A673 (cell line): ENCODE measurements around the gene PID1. TPM values are rescaled to one million over a fixed set of nuclear protein-coding genes. Genes with fewer than 3 reads are reported as not detected.

Source experiments
- BruUV-seq: library from RNA; stranded (reverse); fragments of 400-500 nt; replicated peaks from 2 replicates; lab custom pipeline; 2021; lab: Mats Ljungman, UMichigan
- CTCF ChIA-PET: fragments of 300-600 bp; sonication (Branson Sonifier 250); formaldehyde crosslinking; loops from one replicate; lab custom pipeline; 2022; ENCODE audit warnings: antibody characterized with exemption; lab: Charles Lee
- POLR2A ChIA-PET: fragments of 300-600 bp; sonication (Branson Sonifier 250); formaldehyde crosslinking; loops from one replicate; lab custom pipeline; 2022; ENCODE audit warnings: antibody characterized with exemption; ENCODE audit not compliant: low non-redundant PET; lab: Charles Lee
- DNase-seq: peaks from one replicate; pipeline ENCODE4 v3.0.0-alpha.2; 2015; ENCODE audit warnings: low spot score
- H3K27ac ChIP-seq: fragments of 200-600 bp; sonication (generic); 2 replicates; pipeline ENCODE4 v1.5.1; 2016; ENCODE audit warnings: mixed run types, low read depth, mild to moderate bottlenecking, mixed read lengths, antibody characterized with exemption, low read length; ENCODE audit not compliant: poor library complexity, severe bottlenecking
- H3K27me3 ChIP-seq: fragments of 200-600 bp; sonication (generic); replicated peaks from 2 replicates; pipeline ENCODE4 v1.6.1; 2017; ENCODE audit warnings: mixed run types, low read depth, mild to moderate bottlenecking, mixed read lengths, antibody characterized with exemption, low read length; ENCODE audit not compliant: insufficient read depth, poor library complexity
- H3K36me3 ChIP-seq: fragments of 200-600 bp; sonication (generic); 2 replicates; pipeline ENCODE4 v1.6.1; 2016; ENCODE audit warnings: mixed run types, mild to moderate bottlenecking, mixed read lengths, antibody characterized with exemption, low read length; ENCODE audit not compliant: insufficient read depth, poor library complexity, severe bottlenecking
- H3K4me1 ChIP-seq: fragments of 200-600 bp; sonication (generic); 2 replicates; pipeline ENCODE4 v1.6.1; 2017; ENCODE audit warnings: mixed run types, mild to moderate bottlenecking, mixed read lengths, antibody characterized with exemption, low read length; ENCODE audit not compliant: insufficient read depth, poor library complexity, severe bottlenecking
- H3K4me3 ChIP-seq: fragments of 200-600 bp; sonication (generic); 2 replicates; pipeline ENCODE4 v1.5.1; 2016; ENCODE audit warnings: low read depth, mixed run types, mild to moderate bottlenecking, mixed read lengths, low read length; ENCODE audit not compliant: poor library complexity, severe bottlenecking
- H3K9me3 ChIP-seq: fragments of 200-600 bp; sonication (generic); 2 replicates; pipeline ENCODE4 v1.6.1; 2016; ENCODE audit warnings: mixed run types, low read depth, mild to moderate bottlenecking, mixed read lengths, antibody characterized with exemption, low read length; ENCODE audit not compliant: poor library complexity, severe bottlenecking
- EZH2 ChIP-seq: fragments of 200-600 bp; sonication (generic); IDR thresholded peaks from 2 replicates; pipeline ENCODE4 v1.6.1; 2017; ENCODE audit warnings: borderline replicate concordance, low read depth, mild to moderate bottlenecking, mixed read lengths, antibody characterized with exemption, low read length; ENCODE audit not compliant: poor library complexity, severe bottlenecking
- intact Hi-C: fragments of 100-400 bp; cut with micrococcal nuclease; formaldehyde crosslinking; loops from one replicate; pipeline ENCODE4 v1.10.0; 2022; ENCODE audit not compliant: unreplicated experiment
- total RNA-seq: library from RNA; stranded (reverse); gene quantifications from 2 replicates; pipeline ENCODE4 v1.2.3, GENCODE V29; 2021
- TF ChIP-seq, protein P1 (sequence below): fragments of 300-800, 200-600 bp; sonication (generic); conservative IDR thresholded peaks from 2 replicates; pipeline ENCODE4 v1.5.1; 2017; ENCODE audit warnings: low read depth, mild to moderate bottlenecking, antibody characterized with exemption, low read length, moderate library complexity, mixed read lengths

PID1 gene
- total RNA-seq, 1 experiment from 2014 or later = 1.5 TPM

DNA sequence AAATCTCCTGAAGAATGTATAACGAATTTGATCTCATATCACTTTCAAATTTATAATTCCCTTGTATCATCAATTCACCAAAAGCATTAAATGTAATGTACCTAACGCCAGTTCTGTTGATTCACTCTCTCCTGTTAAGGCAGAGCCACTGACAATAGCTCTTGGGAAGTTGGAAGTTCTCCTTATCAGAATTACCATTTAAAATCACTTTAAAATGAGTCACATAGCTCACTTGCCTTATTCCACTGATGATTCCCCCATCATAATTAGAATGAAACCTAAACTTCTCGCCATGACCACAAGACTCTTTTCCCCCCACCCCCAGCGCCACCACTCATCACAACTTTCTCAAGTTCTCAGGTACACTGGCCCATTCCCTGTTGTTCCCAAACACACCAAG lies 117.1 kb downstream of the PID1 start:
- ChIA-PET POLR2A (no interaction called here), CTCF (no interaction called here)
- Histone ChIP-seq H3K4me3 (no peak overlapping the region), H3K9me3 (no peaks in the 10 kb centered on the region), H3K27me3 (no peaks in the 10 kb centered on the region), H3K36me3 (no peaks in the 10 kb centered on the region), H3K4me1 (no peaks in the 10 kb centered on the region), H3K27ac (no peak overlapping the region)
- TF ChIP-seq, protein P1, sequence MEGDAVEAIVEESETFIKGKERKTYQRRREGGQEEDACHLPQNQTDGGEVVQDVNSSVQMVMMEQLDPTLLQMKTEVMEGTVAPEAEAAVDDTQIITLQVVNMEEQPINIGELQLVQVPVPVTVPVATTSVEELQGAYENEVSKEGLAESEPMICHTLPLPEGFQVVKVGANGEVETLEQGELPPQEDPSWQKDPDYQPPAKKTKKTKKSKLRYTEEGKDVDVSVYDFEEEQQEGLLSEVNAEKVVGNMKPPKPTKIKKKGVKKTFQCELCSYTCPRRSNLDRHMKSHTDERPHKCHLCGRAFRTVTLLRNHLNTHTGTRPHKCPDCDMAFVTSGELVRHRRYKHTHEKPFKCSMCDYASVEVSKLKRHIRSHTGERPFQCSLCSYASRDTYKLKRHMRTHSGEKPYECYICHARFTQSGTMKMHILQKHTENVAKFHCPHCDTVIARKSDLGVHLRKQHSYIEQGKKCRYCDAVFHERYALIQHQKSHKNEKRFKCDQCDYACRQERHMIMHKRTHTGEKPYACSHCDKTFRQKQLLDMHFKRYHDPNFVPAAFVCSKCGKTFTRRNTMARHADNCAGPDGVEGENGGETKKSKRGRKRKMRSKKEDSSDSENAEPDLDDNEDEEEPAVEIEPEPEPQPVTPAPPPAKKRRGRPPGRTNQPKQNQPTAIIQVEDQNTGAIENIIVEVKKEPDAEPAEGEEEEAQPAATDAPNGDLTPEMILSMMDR = no peak
- TF ChIP-seq EZH2 = no peak
- BruUV-seq = no TSS peak
- intact Hi-C loops = no loop called here
- no peak for DNase-seq

GRCh38 chr2:229153267-229153666 lies 117.8 kb downstream of the PID1 start:
- Histone ChIP-seq H3K27me3 (no peaks in the 10 kb centered on the region), H3K9me3 (no peaks in the 10 kb centered on the region), H3K4me3 (no peak overlapping the region), H3K4me1 (no peaks in the 10 kb centered on the region), H3K27ac (no peak overlapping the region), H3K36me3 (no peaks in the 10 kb centered on the region)
- CTCF ChIA-PET = no interaction called here
- TF ChIP-seq, protein P1 = no peak
- TF ChIP-seq EZH2 = no peak
- DNase-seq = no peak
- intact Hi-C loops = no loop called here
- POLR2A ChIA-PET = no interaction called here
- BruUV-seq = no TSS peak

DNA sequence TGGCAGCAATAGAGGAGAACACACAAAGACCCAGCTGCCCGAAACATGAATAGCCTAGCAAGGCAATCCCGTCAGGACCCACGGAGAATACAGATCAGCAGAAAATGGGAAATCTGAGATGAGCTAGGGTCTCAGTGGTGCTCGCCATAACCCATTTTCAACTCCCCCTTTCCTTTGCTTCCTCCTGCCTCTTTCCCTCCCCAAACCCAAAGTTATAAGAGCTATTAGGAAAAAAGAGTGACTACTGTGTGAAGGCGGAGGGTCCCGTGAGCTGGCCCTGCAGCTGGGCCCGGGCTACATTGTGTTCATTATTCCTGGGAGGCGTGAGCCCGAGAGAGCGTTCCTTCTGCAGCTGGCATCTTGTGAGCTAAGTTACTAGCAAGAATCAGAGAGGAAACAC lies 118.4 kb downstream of the PID1 start:
- BruUV-seq = no TSS peak
- no peak overlapping the region for H3K27ac ChIP-seq
- no peaks in the 10 kb centered on the region for H3K27me3 ChIP-seq
- intact Hi-C loops = no loop called here
- ChIA-PET POLR2A (no interaction called here), CTCF (no interaction called here)
- no peaks in the 10 kb centered on the region for H3K9me3 ChIP-seq
- H3K4me1 ChIP-seq = no peaks in the 10 kb centered on the region
- no peak for DNase-seq
- no peaks in the 10 kb centered on the region for H3K36me3 ChIP-seq
- TF ChIP-seq, protein P1 = no peak
- TF ChIP-seq EZH2 = no peak
- no peak overlapping the region for H3K4me3 ChIP-seq
